ENCODE data around the gene CMTM4.

Gene CMTM4

GRCh38 chr16:66622863-66623262, 73.7 kb downstream of the CMTM4 start:
- H3K9me2 ChIP-seq (replicated peaks; ENCODE audit: insufficient read depth, low read length): no peaks in the 10 kb centered on the region
- no peaks in the 10 kb centered on the region for H3F3A ChIP-seq (ENCODE audit: insufficient read depth)
- TF ChIP-seq EZH2phosphoT487 (conservative IDR thresholded peaks at IDR 0.05; ENCODE audit: low read length): no peak
- TF ChIP-seq, protein P1, sequence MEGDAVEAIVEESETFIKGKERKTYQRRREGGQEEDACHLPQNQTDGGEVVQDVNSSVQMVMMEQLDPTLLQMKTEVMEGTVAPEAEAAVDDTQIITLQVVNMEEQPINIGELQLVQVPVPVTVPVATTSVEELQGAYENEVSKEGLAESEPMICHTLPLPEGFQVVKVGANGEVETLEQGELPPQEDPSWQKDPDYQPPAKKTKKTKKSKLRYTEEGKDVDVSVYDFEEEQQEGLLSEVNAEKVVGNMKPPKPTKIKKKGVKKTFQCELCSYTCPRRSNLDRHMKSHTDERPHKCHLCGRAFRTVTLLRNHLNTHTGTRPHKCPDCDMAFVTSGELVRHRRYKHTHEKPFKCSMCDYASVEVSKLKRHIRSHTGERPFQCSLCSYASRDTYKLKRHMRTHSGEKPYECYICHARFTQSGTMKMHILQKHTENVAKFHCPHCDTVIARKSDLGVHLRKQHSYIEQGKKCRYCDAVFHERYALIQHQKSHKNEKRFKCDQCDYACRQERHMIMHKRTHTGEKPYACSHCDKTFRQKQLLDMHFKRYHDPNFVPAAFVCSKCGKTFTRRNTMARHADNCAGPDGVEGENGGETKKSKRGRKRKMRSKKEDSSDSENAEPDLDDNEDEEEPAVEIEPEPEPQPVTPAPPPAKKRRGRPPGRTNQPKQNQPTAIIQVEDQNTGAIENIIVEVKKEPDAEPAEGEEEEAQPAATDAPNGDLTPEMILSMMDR (IDR thresholded peaks at IDR 0.05; ENCODE audit: insufficient read depth, low read length, poor library complexity, severe bottlenecking): no peak
- no peaks in the 10 kb centered on the region for H3K36me3 ChIP-seq (ENCODE audit: low read length)
- no peak overlapping the region for H2AFZ ChIP-seq (ENCODE audit: low read depth, low read length, severe bottlenecking)
- no peak overlapping the region for H3K9ac ChIP-seq (ENCODE audit: low read length)
- no peaks in the 10 kb centered on the region for H3K9me3 ChIP-seq (ENCODE audit: insufficient read depth, low read length)
- no peak overlapping the region for H3K4me3 ChIP-seq (ENCODE audit: insufficient read depth, low read length, poor library complexity, severe bottlenecking)
- no peak overlapping the region for H3K27ac ChIP-seq (ENCODE audit: low read depth, low read length)
- H3K4me2 ChIP-seq (ENCODE audit: low read depth, low read length, poor library complexity, severe bottlenecking): no peak overlapping the region
- no peaks in the 10 kb centered on the region for H3K27me3 ChIP-seq (ENCODE audit: low read length)
- H4K20me1 ChIP-seq (ENCODE audit: low read depth, low read length): no peaks in the 10 kb centered on the region
- H3K79me2 ChIP-seq (ENCODE audit: insufficient read depth, low read length): no peaks in the 10 kb centered on the region

DNA sequence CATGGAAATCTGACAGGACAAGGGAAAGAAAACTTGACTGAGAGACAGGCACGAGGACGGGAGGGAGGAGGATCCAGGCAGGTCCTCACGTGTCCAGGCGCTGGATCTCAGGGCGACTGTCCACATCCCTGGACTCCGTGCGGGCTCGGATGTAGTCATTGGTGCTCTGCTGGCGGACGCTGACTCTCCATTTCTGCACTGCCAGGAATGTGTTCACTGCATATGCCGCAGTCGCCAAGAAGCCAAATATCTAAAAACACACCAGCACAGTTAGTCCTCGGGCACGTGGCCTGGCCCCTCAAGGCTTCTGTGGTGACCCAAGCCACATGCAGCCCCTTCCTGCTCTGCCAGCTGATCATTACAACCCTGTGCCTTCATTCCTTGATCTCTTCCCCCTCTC, 74.6 kb downstream of the CMTM4 start:
- Histone ChIP-seq H4K20me1 (ENCODE audit: low read depth, low read length) (no peaks in the 10 kb centered on the region), H3K4me3 (ENCODE audit: insufficient read depth, low read length, poor library complexity, severe bottlenecking) (no peak overlapping the region), H3K27ac (ENCODE audit: low read depth, low read length) (no peak overlapping the region), H3K27me3 (ENCODE audit: low read length) (no peaks in the 10 kb centered on the region), H3K9me2 (replicated peaks; ENCODE audit: insufficient read depth, low read length) (no peaks in the 10 kb centered on the region), H3K36me3 (ENCODE audit: low read length) (no peaks in the 10 kb centered on the region), H3K9me3 (ENCODE audit: insufficient read depth, low read length) (no peaks in the 10 kb centered on the region), H3K79me2 (ENCODE audit: insufficient read depth, low read length) (no peaks in the 10 kb centered on the region), H3K4me2 (ENCODE audit: low read depth, low read length, poor library complexity, severe bottlenecking) (no peak overlapping the region), H2AFZ (ENCODE audit: low read depth, low read length, severe bottlenecking) (no peak overlapping the region), H3K9ac (ENCODE audit: low read length) (no peak overlapping the region), H3F3A (ENCODE audit: insufficient read depth) (no peaks in the 10 kb centered on the region)
- TF ChIP-seq EZH2phosphoT487 (conservative IDR thresholded peaks at IDR 0.05; ENCODE audit: low read length): no peak
- TF ChIP-seq, protein P1 (IDR thresholded peaks at IDR 0.05; ENCODE audit: insufficient read depth, low read length, poor library complexity, severe bottlenecking): no peak

GRCh38 chr16:66620429-66620795, 76.1 kb downstream of the CMTM4 start:
- H3K9me2 ChIP-seq (replicated peaks; ENCODE audit: insufficient read depth, low read length): no peaks in the 10 kb centered on the region

More at GRCh38 chr16:66620429-66620795, 76.1 kb downstream of the CMTM4 start:
- Histone ChIP-seq H3K27ac (ENCODE audit: low read depth, low read length) (no peak overlapping the region), H3K4me2 (ENCODE audit: low read depth, low read length, poor library complexity, severe bottlenecking) (no peak overlapping the region), H3K36me3 (ENCODE audit: low read length) (no peaks in the 10 kb centered on the region), H3F3A (ENCODE audit: insufficient read depth) (no peaks in the 10 kb centered on the region), H3K79me2 (ENCODE audit: insufficient read depth, low read length) (no peaks in the 10 kb centered on the region), H3K9ac (ENCODE audit: low read length) (no peak overlapping the region), H3K27me3 (ENCODE audit: low read length) (no peaks in the 10 kb centered on the region), H2AFZ (ENCODE audit: low read depth, low read length, severe bottlenecking) (no peak overlapping the region), H4K20me1 (ENCODE audit: low read depth, low read length) (no peaks in the 10 kb centered on the region), H3K4me3 (ENCODE audit: insufficient read depth, low read length, poor library complexity, severe bottlenecking) (no peak overlapping the region), H3K9me3 (ENCODE audit: insufficient read depth, low read length) (no peaks in the 10 kb centered on the region)
- TF ChIP-seq, protein P1 (IDR thresholded peaks at IDR 0.05; ENCODE audit: insufficient read depth, low read length, poor library complexity, severe bottlenecking): no peak
- no peak for TF ChIP-seq EZH2phosphoT487 (conservative IDR thresholded peaks at IDR 0.05; ENCODE audit: low read length)

All from SU-DHL-6 (cell line).